HL-60/S4 (cell line): ENCODE measurements around the gene GNPTG.

ENCODE experiments used
- in situ Hi-C: fragments of 300-500 bp; cut with MboI; formaldehyde crosslinking; loops from 2 replicates; pipeline ENCODE4 v1.14.3; 2022; ENCODE audit warnings: low sequenced_read_pairs

GNPTG gene

GRCh38 chr16:1367486-1368174 lies 15.9 kb downstream of the GNPTG start:
- in situ Hi-C loops, result no loop called here

- in situ Hi-C loops, result no loop called here
Measured at GRCh38 chr16:1371054-1371978, 19.6 kb downstream of the GNPTG start.

- in situ Hi-C loops, result no loop called here
Measured at GRCh38 chr16:1372292-1372950, 20.7 kb downstream of the GNPTG start.

- in situ Hi-C loops, result no loop called here
Measured at GRCh38 chr16:1374418-1375297, 22.9 kb downstream of the GNPTG start.

- in situ Hi-C loops, result no loop called here
Measured at GRCh38 chr16:1375298-1375640, 23.5 kb downstream of the GNPTG start.

- in situ Hi-C loops, result no loop called here
Measured at GRCh38 chr16:1375741-1376410, 24.1 kb downstream of the GNPTG start.

- in situ Hi-C loops, result no loop called here
Measured at GRCh38 chr16:1377406-1378010, 25.8 kb downstream of the GNPTG start.

GRCh38 chr16:1378087-1378803 lies 26.5 kb downstream of the GNPTG start:
- in situ Hi-C loops, result no loop called here

GRCh38 chr16:1378804-1379303 lies 27.1 kb downstream of the GNPTG start:
- in situ Hi-C loops, result no loop called here

GRCh38 chr16:1379304-1380076 lies 27.8 kb downstream of the GNPTG start:
- in situ Hi-C loops, result no loop called here

GRCh38 chr16:1380195-1380594 lies 28.5 kb downstream of the GNPTG start:
- in situ Hi-C loops, result no loop called here

- in situ Hi-C loops, result no loop called here
Measured at GRCh38 chr16:1381612-1382406, 30.1 kb downstream of the GNPTG start.

- in situ Hi-C loops, result no loop called here
Measured at GRCh38 chr16:1383556-1383955, 31.8 kb downstream of the GNPTG start.

GRCh38 chr16:1385232-1385631 lies 33.5 kb downstream of the GNPTG start:
- in situ Hi-C loops, result no loop called here

- in situ Hi-C loops, result no loop called here
Measured at GRCh38 chr16:1387331-1387730, 35.6 kb downstream of the GNPTG start.

- in situ Hi-C loops, result no loop called here
Measured at GRCh38 chr16:1389762-1390161, 38.0 kb downstream of the GNPTG start.

- in situ Hi-C loops, result no loop called here
Measured at GRCh38 chr16:1390239-1390779, 38.6 kb downstream of the GNPTG start.
